ENCODE results near the gene ZNF496. TPM values are rescaled to one million over a fixed set of nuclear protein-coding genes. Genes with fewer than 3 reads are reported as not detected.
"Not testable (repeated sequence)": the region's sequence is repeated elsewhere in the genome, so short reads cannot be mapped to it uniquely, and the experiment has no call there.

ZNF496 gene
- total RNA-seq, 2 experiments from 2014 or later, result 21.7 to 36.4 TPM

- no peak overlapping the region for H3K27ac ChIP-seq (ENCODE audit: low read depth, low read length, poor library complexity, severe bottlenecking)
- H3K36me3 ChIP-seq (ENCODE audit: insufficient read depth, low read length), result no peaks in the 10 kb centered on the region
- no peaks in the 10 kb centered on the region for H3K9me3 ChIP-seq (ENCODE audit: low read length)
- CTCF ChIA-PET (ENCODE audit: unreplicated experiment), result no interaction called here
- no TSS peak for BruUV-seq (replicated peaks)
- H4K20me1 ChIP-seq (ENCODE audit: insufficient read depth, low read length), result no peaks in the 10 kb centered on the region
- no peak overlapping the region for H2AFZ ChIP-seq (ENCODE audit: low read length)
- H3K9me2 ChIP-seq (ENCODE audit: insufficient read depth, low read length), result no peaks in the 10 kb centered on the region
- TF ChIP-seq CTCF (conservative IDR thresholded peaks at IDR 0.05; ENCODE audit: low read length), result no peak
- no peak for TF ChIP-seq EZH2phosphoT487 (IDR thresholded peaks at IDR 0.05; ENCODE audit: borderline replicate concordance, low read depth, low read length)
- no peak overlapping the region for H3K4me2 ChIP-seq (ENCODE audit: low read length)
- H3K4me1 ChIP-seq (ENCODE audit: insufficient read depth, low read length, poor library complexity, severe bottlenecking), result no peaks in the 10 kb centered on the region
- DNase-seq (ENCODE audit: low spot score), result no peak
- H3K79me2 ChIP-seq (ENCODE audit: insufficient read depth, low read depth, low read length), result no peaks in the 10 kb centered on the region
- POLR2A ChIA-PET, result no interaction called here
- intact Hi-C loops (cut with micrococcal nuclease; ENCODE audit: unreplicated experiment), result no loop called here
- no peak overlapping the region for H3K4me3 ChIP-seq (ENCODE audit: low read depth, low read length, poor library complexity, severe bottlenecking)
Measured at GRCh38 chr1:247376659-247377058, 45.0 kb upstream of the ZNF496 start.

DNA sequence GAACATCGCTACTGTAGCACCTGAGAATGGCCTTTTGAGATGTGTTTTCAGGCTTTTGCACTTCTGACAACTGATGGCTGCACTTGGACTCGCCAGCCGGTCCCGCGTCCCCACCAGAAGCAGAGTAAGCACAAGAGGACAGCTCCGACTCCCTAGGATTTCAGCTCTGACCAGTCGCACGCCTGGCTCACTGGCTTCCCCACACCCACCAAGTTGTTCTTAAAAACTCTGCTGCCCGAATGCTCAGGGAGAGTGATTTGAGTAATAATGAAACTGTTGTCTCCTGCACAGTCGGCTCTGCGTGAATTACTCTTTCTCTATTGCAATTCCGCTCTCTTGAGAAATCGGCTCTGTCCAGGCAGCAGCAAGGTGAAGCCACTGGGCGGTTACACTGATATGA lies 44.1 kb upstream of the ZNF496 start:
- H3K9me2 ChIP-seq (ENCODE audit: insufficient read depth, low read length), result no peaks in the 10 kb centered on the region
- ChIA-PET CTCF (ENCODE audit: unreplicated experiment) (no interaction called here), POLR2A (interaction anchor here (0.7 kb wide), 1 partner anchor 12 kb away, joined by 4 read pairs; no protein-coding TSS in a partner anchor)
- H3K9me3 ChIP-seq (ENCODE audit: low read length), result no peaks in the 10 kb centered on the region
- H3K27ac ChIP-seq (ENCODE audit: low read depth, low read length, poor library complexity, severe bottlenecking), result no peak overlapping the region
- no peak overlapping the region for H3K4me2 ChIP-seq (ENCODE audit: low read length)
- no TSS peak for BruUV-seq (replicated peaks)
- H3K79me2 ChIP-seq (ENCODE audit: insufficient read depth, low read depth, low read length), result no peaks in the 10 kb centered on the region
- no peak for DNase-seq (ENCODE audit: low spot score)
- TF ChIP-seq EZH2phosphoT487 (IDR thresholded peaks at IDR 0.05; ENCODE audit: borderline replicate concordance, low read depth, low read length), result no peak
- TF ChIP-seq CTCF (conservative IDR thresholded peaks at IDR 0.05; ENCODE audit: low read length), result no peak
- no peaks in the 10 kb centered on the region for H3K36me3 ChIP-seq (ENCODE audit: insufficient read depth, low read length)
- H3K4me3 ChIP-seq (ENCODE audit: low read depth, low read length, poor library complexity, severe bottlenecking), result no peak overlapping the region
- no peaks in the 10 kb centered on the region for H4K20me1 ChIP-seq (ENCODE audit: insufficient read depth, low read length)
- intact Hi-C loops (cut with micrococcal nuclease; ENCODE audit: unreplicated experiment), result no loop called here
- H3K4me1 ChIP-seq (ENCODE audit: insufficient read depth, low read length, poor library complexity, severe bottlenecking), result no peaks in the 10 kb centered on the region
- H2AFZ ChIP-seq (ENCODE audit: low read length), result no peak overlapping the region

- H4K20me1 ChIP-seq (ENCODE audit: insufficient read depth, low read length); DNase-seq (ENCODE audit: low spot score); H3K9me3 ChIP-seq (ENCODE audit: low read length); CTCF ChIA-PET (ENCODE audit: unreplicated experiment); H3K79me2 ChIP-seq (ENCODE audit: insufficient read depth, low read depth, low read length); H3K9me2 ChIP-seq (ENCODE audit: insufficient read depth, low read length); BruUV-seq (replicated peaks); H2AFZ ChIP-seq (ENCODE audit: low read length); H3K36me3 ChIP-seq (ENCODE audit: insufficient read depth, low read length); H3K4me3 ChIP-seq (ENCODE audit: low read depth, low read length, poor library complexity, severe bottlenecking); H3K27ac ChIP-seq (ENCODE audit: low read depth, low read length, poor library complexity, severe bottlenecking); H3K4me2 ChIP-seq (ENCODE audit: low read length); H3K4me1 ChIP-seq (ENCODE audit: insufficient read depth, low read length, poor library complexity, severe bottlenecking): not testable (repeated sequence)
- intact Hi-C loops (cut with micrococcal nuclease; ENCODE audit: unreplicated experiment), result loop anchor here (5.0 kb wide), 1 partner anchor 203 kb away; no protein-coding TSS in a partner anchor
- POLR2A ChIA-PET, result interaction anchor here (0.7 kb wide), 1 partner anchor 71 kb away, joined by 3 read pairs; no protein-coding TSS in a partner anchor
Measured at GRCh38 chr1:247374651-247375334, 43.1 kb upstream of the ZNF496 start.
